Erythroblast (primary cell): Measurements from ENCODE around the gene RBMS1.

Experiments used
- GATA1 ChIP-seq: IDR thresholded peaks from 2 replicates; pipeline ENCODE4 v1.6.1; 2011; ENCODE audit warnings: low read depth, mild to moderate bottlenecking, control low read depth, low read length, moderate library complexity
- POLR2A ChIP-seq: IDR thresholded peaks from 2 replicates; pipeline ENCODE4 v1.6.1; 2011; ENCODE audit warnings: mild to moderate bottlenecking, low read length

- TF ChIP-seq POLR2A (no peak), GATA1 (no peak)
These were observed 247.3 kb downstream of the RBMS1 start for GRCh38 chr2:160246356-160246755.
